ENCODE results near the gene SMAD5. TPM values are rescaled to one million over a fixed set of nuclear protein-coding genes. Genes with fewer than 3 reads are reported as not detected.

The SMAD5 gene
- total RNA-seq, 2 donors from 2014 or later = 51.9 to 64.1 TPM

- TF ChIP-seq CTCF (IDR thresholded peaks at IDR 0.05) = no peak
- intact Hi-C loops (cut with DNase I) = no loop called here
- Histone ChIP-seq H3K4me1 (no peaks in the 10 kb centered on the region), H3K9ac (ENCODE audit: low read depth in 2 of 2, low read length in 2 of 2) (no peak overlapping the region), H3K9me3 (no peaks in the 10 kb centered on the region), H3K27me3 (no peaks in the 10 kb centered on the region), H3K27ac (no peak overlapping the region), H3K4me3 (no peak overlapping the region), H3K36me3 (no peaks in the 10 kb centered on the region)
- DNase-seq = no peak
Measured at GRCh38 chr5:136201870-136202269, 69.2 kb downstream of the SMAD5 start.

- Histone ChIP-seq H3K9ac (ENCODE audit: low read depth in 2 of 2, low read length in 2 of 2) (no peak overlapping the region), H3K36me3 (no peaks in the 10 kb centered on the region), H3K9me3 (no peaks in the 10 kb centered on the region), H3K27ac (no peak overlapping the region), H3K4me1 (no peaks in the 10 kb centered on the region), H3K27me3 (no peaks in the 10 kb centered on the region), H3K4me3 (no peak overlapping the region)
- TF ChIP-seq CTCF (IDR thresholded peaks at IDR 0.05) = no peak
- intact Hi-C loops (cut with DNase I) = no loop called here
- DNase-seq = no peak
Measured at GRCh38 chr5:136202469-136203205, 70.0 kb downstream of the SMAD5 start.

GRCh38 chr5:136203303-136203922, 70.8 kb downstream of the SMAD5 start:
- H3K9me3 ChIP-seq = no peaks in the 10 kb centered on the region
- TF ChIP-seq CTCF (IDR thresholded peaks at IDR 0.05) = no peak

GRCh38 chr5:136205061-136205702, 72.5 kb downstream of the SMAD5 start:
- Histone ChIP-seq H3K4me3 (no peak overlapping the region), H3K4me1 (no peaks in the 10 kb centered on the region), H3K36me3 (no peaks in the 10 kb centered on the region), H3K9ac (ENCODE audit: low read depth in 2 of 2, low read length in 2 of 2) (no peak overlapping the region), H3K9me3 (no peaks in the 10 kb centered on the region), H3K27me3 (no peaks in the 10 kb centered on the region), H3K27ac (no peak overlapping the region)
- TF ChIP-seq CTCF (IDR thresholded peaks at IDR 0.05) = no peak
- intact Hi-C loops (cut with DNase I) = no loop called here
- DNase-seq = no peak

More at GRCh38 chr5:136203303-136203922, 70.8 kb downstream of the SMAD5 start:
- Histone ChIP-seq H3K4me1 (no peaks in the 10 kb centered on the region), H3K27me3 (no peaks in the 10 kb centered on the region), H3K9ac (ENCODE audit: low read depth in 2 of 2, low read length in 2 of 2) (no peak overlapping the region), H3K27ac (no peak overlapping the region), H3K36me3 (no peaks in the 10 kb centered on the region), H3K4me3 (no peak overlapping the region)
- DNase-seq = no peak
- intact Hi-C loops (cut with DNase I) = no loop called here

- intact Hi-C loops (cut with DNase I) = no loop called here
Measured at GRCh38 chr5:136205941-136206340, 73.3 kb downstream of the SMAD5 start.

More at GRCh38 chr5:136205941-136206340, 73.3 kb downstream of the SMAD5 start:
- no peak for DNase-seq
- no peak for TF ChIP-seq CTCF (IDR thresholded peaks at IDR 0.05)
- Histone ChIP-seq H3K9me3 (no peaks in the 10 kb centered on the region), H3K36me3 (no peaks in the 10 kb centered on the region), H3K27me3 (no peaks in the 10 kb centered on the region), H3K4me1 (no peaks in the 10 kb centered on the region), H3K9ac (ENCODE audit: low read depth in 2 of 2, low read length in 2 of 2) (no peak overlapping the region), H3K27ac (no peak overlapping the region), H3K4me3 (no peak overlapping the region)

All from colonic mucosa (tissue), 4 donors.